Endothelial cell of umbilical vein (primary cell): ENCODE results near the gene KCNMB2. TPM values are rescaled to one million over a fixed set of nuclear protein-coding genes. Genes with fewer than 3 reads are reported as not detected.
"Not testable (repeated sequence)": the region's sequence is repeated elsewhere in the genome, so short reads cannot be mapped to it uniquely, and the experiment has no call there.

ENCODE experiments used
- BruUV-seq: library from RNA; stranded (reverse); fragments of 400-500 nt; replicated peaks from 2 replicates; lab custom pipeline; 2021; lab: Mats Ljungman, UMichigan
- CTCF ChIA-PET: fragments of 300-600, 350-600 bp; sonication (Branson Sonifier 250); formaldehyde crosslinking; loops from one replicate; lab custom pipeline; 2021; ENCODE audit warnings: antibody characterized with exemption, inconsistent platforms; lab: Charles Lee
- POLR2A ChIA-PET: fragments of 300-600, 350-600 bp; sonication (Branson Sonifier 250); formaldehyde crosslinking; loops from one replicate; lab custom pipeline; 2021; ENCODE audit warnings: antibody characterized with exemption, inconsistent platforms; lab: Charles Lee
- DNase-seq: peaks from one replicate; pipeline ENCODE4 v3.0.0-alpha.2; 2011; ENCODE audit warnings: low read depth, low spot score
- FAIRE-seq: peaks from 2 replicates; lab custom pipeline; 2011; peaks lifted over from hg19 to GRCh38; lab: Jason Lieb, UNC
- H2AFZ ChIP-seq: 2 replicates; pipeline ENCODE4 v1.6.0; 2012; ENCODE audit warnings: low read depth, low read length, control low read depth, inconsistent platforms
- H3K27ac ChIP-seq: 2 replicates; pipeline ENCODE4 v1.5.1; 2011; ENCODE audit warnings: low read depth, mild to moderate bottlenecking, control low read depth, low read length, moderate library complexity; ENCODE audit not compliant: insufficient read depth
- H3K27me3 ChIP-seq, 2 experiments: 2 replicates each; pipeline versions ENCODE4 v1.6.0 to v1.6.1; 2011; ENCODE audit warnings: low read length in 2 of 2, mixed read lengths in 1 of 2; ENCODE audit not compliant: control insufficient read depth in 2 of 2, insufficient read depth in 2 of 2
- H3K36me3 ChIP-seq, 2 experiments: 2 replicates in 1 of 2; 3 replicates in 1 of 2; pipeline ENCODE4 v1.5.1; 2011; ENCODE audit warnings: low read length in 2 of 2, mild to moderate bottlenecking in 1 of 2, moderate library complexity in 1 of 2; ENCODE audit not compliant: control insufficient read depth in 2 of 2, insufficient read depth in 2 of 2; ENCODE audit errors: extremely low read depth in 1 of 2
- H3K4me1 ChIP-seq: 3 replicates; pipeline ENCODE4 v1.5.1; 2011; ENCODE audit warnings: mild to moderate bottlenecking, low read length; ENCODE audit not compliant: control insufficient read depth, insufficient read depth; ENCODE audit errors: extremely low read depth
- H3K4me2 ChIP-seq: 2 replicates; pipeline ENCODE4 v1.6.1; 2011; ENCODE audit warnings: low read length, control low read depth, mixed read lengths; ENCODE audit not compliant: insufficient read depth
- H3K4me3 ChIP-seq, 3 experiments: fragments of 200-600 bp in 1 of 3; sonication (generic), shearing (Covaris generic) in 1 of 3; replicated peaks in 1 of 3; 2 replicates each; pipeline ENCODE4 v1.5.1; 2011 to 2016; ENCODE audit warnings: control low read depth in 3 of 3, low read length in 3 of 3, mild to moderate bottlenecking in 2 of 3, inconsistent platforms in 1 of 3, low read depth in 1 of 3, moderate library complexity in 1 of 3; ENCODE audit not compliant: insufficient read depth in 1 of 3
- H3K79me2 ChIP-seq: 2 replicates; pipeline ENCODE4 v1.6.0; 2012; ENCODE audit warnings: low read length, inconsistent platforms; ENCODE audit not compliant: control insufficient read depth, insufficient read depth
- H3K9ac ChIP-seq: replicated peaks from 2 replicates; pipeline ENCODE3; 2011; ENCODE audit warnings: low read length, control low read depth; ENCODE audit not compliant: insufficient read depth; ENCODE audit errors: extremely low read depth
- H3K9me1 ChIP-seq: replicated peaks from 3 replicates; pipeline ENCODE4 v1.6.0; 2011; ENCODE audit warnings: mild to moderate bottlenecking, low read length; ENCODE audit not compliant: control insufficient read depth, insufficient read depth; ENCODE audit errors: extremely low read depth
- H3K9me3 ChIP-seq: replicated peaks from 2 replicates; pipeline ENCODE4 v1.5.1; 2012; ENCODE audit warnings: low read length, inconsistent platforms; ENCODE audit not compliant: control insufficient read depth, insufficient read depth
- H4K20me1 ChIP-seq: replicated peaks from 2 replicates; pipeline ENCODE3; 2011; ENCODE audit warnings: mild to moderate bottlenecking, low read length; ENCODE audit not compliant: control insufficient read depth, insufficient read depth; ENCODE audit errors: extremely low read depth
- CTCF ChIP-seq, 2 donors: IDR thresholded peaks; 1 replicate in 1 of 2; 2 replicates in 1 of 2; pipeline ENCODE4 v1.5.1; 2011; ENCODE audit warnings: low read length in 2 of 2, mild to moderate bottlenecking in 2 of 2, moderate library complexity in 2 of 2, control low read depth in 1 of 2, inconsistent platforms in 1 of 2, low read depth in 1 of 2; ENCODE audit not compliant: insufficient read depth in 1 of 2; ENCODE audit errors: extremely low read depth in 1 of 2
- EZH2 ChIP-seq: IDR thresholded peaks from 2 replicates; pipeline ENCODE4 v1.6.1; 2012; ENCODE audit warnings: borderline replicate concordance, low read depth, mild to moderate bottlenecking, moderate library complexity, low read length, inconsistent platforms; ENCODE audit not compliant: severe bottlenecking
- FOS ChIP-seq: IDR thresholded peaks from 2 replicates; pipeline ENCODE4 v1.6.1; 2011; ENCODE audit warnings: mild to moderate bottlenecking, low read length, moderate library complexity, borderline replicate concordance; ENCODE audit not compliant: insufficient read depth
- GATA2 ChIP-seq: IDR thresholded peaks from 2 replicates; pipeline ENCODE4 v1.7.0; 2011; ENCODE audit warnings: low read depth, mild to moderate bottlenecking, moderate library complexity, mixed read lengths, low read length; ENCODE audit not compliant: insufficient read length, insufficient read depth
- JUN ChIP-seq: IDR thresholded peaks from 2 replicates; pipeline ENCODE4 v1.6.1; 2011; ENCODE audit warnings: borderline replicate concordance, low read depth; ENCODE audit not compliant: insufficient read length, insufficient read depth
- MAX ChIP-seq: IDR thresholded peaks from 2 replicates; pipeline ENCODE4 v1.6.1; 2011; ENCODE audit not compliant: insufficient read depth, insufficient read length
- MYC ChIP-seq: IDR thresholded peaks from one replicate; pipeline ENCODE4 v1.6.1; 2011; ENCODE audit warnings: mild to moderate bottlenecking, low read depth, low read length
- POLR2A ChIP-seq: IDR thresholded peaks from 2 replicates; pipeline ENCODE4 v1.6.1; 2012; ENCODE audit warnings: low read depth, mild to moderate bottlenecking, control low read depth, low read length
- POLR2AphosphoS5 ChIP-seq: IDR thresholded peaks from 2 replicates; pipeline ENCODE4 v1.6.1; 2012; ENCODE audit warnings: low read depth, mild to moderate bottlenecking, control low read depth, low read length, moderate library complexity; ENCODE audit not compliant: insufficient read depth
- dilution Hi-C: fragments of 300-500 bp; cut with MboI; formaldehyde crosslinking; loops from one replicate; pipeline ENCODE4 v1.15.0; 2019; ENCODE audit warnings: low sequenced_read_pairs; ENCODE audit not compliant: extremely low pct_ligation_motif_present
- intact Hi-C: fragments of 100-400 bp; cut with micrococcal nuclease; formaldehyde crosslinking; loops from one replicate; pipeline ENCODE4 v1.10.0; 2022
- polyA plus RNA-seq, 4 experiments: library from polyadenylated mRNA; depleted of rRNA in 3 of 4; stranded (reverse) in 3 of 4; unstranded in 1 of 4; fragments of >200 nt; gene quantifications; 2 replicates each; pipeline versions ENCODE4 v1.2.1 to v1.2.3, GENCODE V29; 2011 to 2012; ENCODE audit warnings: missing spikeins in 1 of 4
- total RNA-seq: library from RNA; stranded (reverse); gene quantifications from 2 replicates; pipeline ENCODE4 v1.2.3, GENCODE V29; 2021

The KCNMB2 gene
- total and polyA plus RNA-seq, 2 donors (not counting 3 experiments of a cell fraction or from before 2014, with no cell fraction given) = not detected

GRCh38 chr3:178859386-178859785 lies 323.1 kb downstream of the KCNMB2 start:
- no peaks in the 10 kb centered on the region for H3K9me3 ChIP-seq
- no TSS peak for BruUV-seq
- no peak for DNase-seq
- no peak overlapping the region for H3K27ac ChIP-seq
- no peak for TF ChIP-seq JUN
- TF ChIP-seq MAX = no peak
- TF ChIP-seq CTCF (IDR thresholded peaks at IDR 0.05; ENCODE audit: extremely low read depth in 1 of 2, insufficient read depth in 1 of 2, low read depth in 1 of 2, low read length in 2 of 2) = no peak
- TF ChIP-seq POLR2AphosphoS5 = no peak
- no peak for TF ChIP-seq FOS
- TF ChIP-seq GATA2 = no peak
- TF ChIP-seq POLR2A = no peak
- no peak for TF ChIP-seq MYC
- TF ChIP-seq EZH2 = no peak
- intact Hi-C loops = no loop called here
- no peaks in the 10 kb centered on the region for H3K36me3 ChIP-seq
- H2AFZ ChIP-seq = no peak overlapping the region
- no peaks in the 10 kb centered on the region for H4K20me1 ChIP-seq
- no peaks in the 10 kb centered on the region for H3K4me1 ChIP-seq
- H3K4me3 ChIP-seq = no peak overlapping the region
- H3K27me3 ChIP-seq = no peaks in the 10 kb centered on the region
- dilution Hi-C loops = no loop called here
- H3K9me1 ChIP-seq = no peaks in the 10 kb centered on the region
- no peaks in the 10 kb centered on the region for H3K79me2 ChIP-seq
- FAIRE-seq = no peak
- ChIA-PET POLR2A (no interaction called here), CTCF (no interaction called here)
- H3K9ac ChIP-seq = no peak overlapping the region
- H3K4me2 ChIP-seq = no peak overlapping the region

GRCh38 chr3:178859900-178860436 lies 323.7 kb downstream of the KCNMB2 start:
- H3K4me2 ChIP-seq, H3K36me3 ChIP-seq, H3K27ac ChIP-seq, H3K9ac ChIP-seq, FAIRE-seq, DNase-seq, H3K4me3 ChIP-seq, H4K20me1 ChIP-seq, H3K9me3 ChIP-seq, dilution Hi-C loops, H3K9me1 ChIP-seq, CTCF ChIA-PET, intact Hi-C loops, BruUV-seq, POLR2A ChIA-PET, H3K4me1 ChIP-seq, H3K79me2 ChIP-seq, H3K27me3 ChIP-seq, H2AFZ ChIP-seq: not testable (repeated sequence)
